Neural cell (in vitro differentiated cells): Measurements from ENCODE around the gene SMG1. TPM values are rescaled to one million over a fixed set of nuclear protein-coding genes. Genes with fewer than 3 reads are reported as not detected.

ENCODE experiments used
- H2AFZ ChIP-seq: fragments of 200-600, 300-800 bp; sonication (generic), shearing (Covaris generic); 2 replicates; pipeline ENCODE4 v1.6.0; 2014; ENCODE audit warnings: low read depth, mild to moderate bottlenecking, antibody characterized with exemption, low read length, moderate library complexity
- H3F3A ChIP-seq: fragments of 200-600 bp; shearing (Covaris generic); 2 replicates; pipeline ENCODE4 v1.6.1; 2016; ENCODE audit warnings: mild to moderate bottlenecking, moderate library complexity, mixed read lengths, antibody characterized with exemption, low read length; ENCODE audit not compliant: insufficient read depth, poor library complexity, severe bottlenecking
- H3K27ac ChIP-seq: fragments of 200-600, 300-800 bp; sonication (generic), shearing (Covaris generic); 2 replicates; pipeline ENCODE4 v1.5.1; 2014; ENCODE audit warnings: mild to moderate bottlenecking, low read length, moderate library complexity
- H3K27me3 ChIP-seq: fragments of 300-800, 200-600 bp; sonication (generic), shearing (Covaris generic); 2 replicates; pipeline ENCODE4 v1.6.0; 2014; ENCODE audit warnings: mild to moderate bottlenecking, low read depth, low read length, moderate library complexity; ENCODE audit not compliant: insufficient read depth
- H3K36me3 ChIP-seq: fragments of 300-800, 200-600 bp; sonication (generic), shearing (Covaris generic); 2 replicates; pipeline ENCODE4 v1.5.1; 2014; ENCODE audit warnings: mild to moderate bottlenecking, antibody characterized with exemption, low read length, moderate library complexity; ENCODE audit not compliant: insufficient read depth
- H3K4me2 ChIP-seq: fragments of 300-800, 200-600 bp; sonication (generic), shearing (Covaris generic); 2 replicates; pipeline ENCODE4 v1.6.0; 2014; ENCODE audit warnings: mild to moderate bottlenecking, low read length
- H3K4me3 ChIP-seq: fragments of 300-800, 200-600 bp; sonication (generic), shearing (Covaris generic); 2 replicates; pipeline ENCODE4 v1.5.1; 2014; ENCODE audit warnings: mild to moderate bottlenecking, low read length, moderate library complexity
- H3K79me2 ChIP-seq: fragments of 200-600 bp; shearing (Covaris generic); replicated peaks from 2 replicates; pipeline ENCODE4 v1.6.0; 2014; ENCODE audit warnings: mild to moderate bottlenecking, low read length, moderate library complexity; ENCODE audit not compliant: insufficient read depth
- H3K9ac ChIP-seq: fragments of 300-800, 200-600 bp; sonication (generic), shearing (Covaris generic); 2 replicates; pipeline ENCODE4 v1.6.1; 2016; ENCODE audit warnings: mild to moderate bottlenecking, low read length, mixed read lengths
- H3K9me2 ChIP-seq: fragments of 200-600 bp; shearing (Covaris generic); 2 replicates; pipeline ENCODE4 v1.6.1; 2016; ENCODE audit warnings: mild to moderate bottlenecking, low read length, mixed read lengths; ENCODE audit not compliant: insufficient read depth
- H3K9me3 ChIP-seq: fragments of 200-600, 300-800 bp; sonication (generic), shearing (Covaris generic); 2 replicates; pipeline ENCODE4 v1.6.1; 2016; ENCODE audit warnings: mild to moderate bottlenecking, mixed run types, low read length, moderate library complexity, mixed read lengths
- H4K20me1 ChIP-seq: fragments of 200-600 bp; shearing (Covaris generic); 2 replicates; pipeline ENCODE4 v1.6.1; 2016; ENCODE audit warnings: mild to moderate bottlenecking, mixed run types; ENCODE audit not compliant: insufficient read depth
- EP300 ChIP-seq: fragments of 450-650 bp; conservative IDR thresholded peaks from 2 replicates; pipeline ENCODE4 v1.6.1; 2014; ENCODE audit warnings: antibody characterized with exemption, mild to moderate bottlenecking, moderate library complexity; ENCODE audit not compliant: poor library complexity, severe bottlenecking
- EZH2 ChIP-seq: fragments of 200-600, 300-800 bp; shearing (Covaris generic), sonication (generic); IDR thresholded peaks from 2 replicates; pipeline ENCODE4 v1.6.1; 2014; ENCODE audit warnings: antibody characterized with exemption, low read length, borderline replicate concordance, mild to moderate bottlenecking; ENCODE audit not compliant: insufficient read depth, poor library complexity, severe bottlenecking
- MXI1 ChIP-seq: fragments of 450-650 bp; conservative IDR thresholded peaks from 2 replicates; pipeline ENCODE4 v1.6.1; 2014; ENCODE audit warnings: antibody characterized with exemption, mild to moderate bottlenecking; ENCODE audit not compliant: poor library complexity, severe bottlenecking
- POLR2AphosphoS5 ChIP-seq: IDR thresholded peaks from 2 replicates; pipeline ENCODE4 v1.6.1; 2012
- RAD21 ChIP-seq: fragments of 450-650 bp; conservative IDR thresholded peaks from 2 replicates; pipeline ENCODE4 v1.6.1; 2014; ENCODE audit warnings: antibody characterized with exemption, mild to moderate bottlenecking, moderate library complexity
- SMC3 ChIP-seq: fragments of 450-650 bp; conservative IDR thresholded peaks from 2 replicates; pipeline ENCODE4 v1.6.1; 2014; ENCODE audit warnings: antibody characterized with exemption, mild to moderate bottlenecking, moderate library complexity; ENCODE audit not compliant: poor library complexity
- TAF1 ChIP-seq: IDR thresholded peaks from 2 replicates; pipeline ENCODE4 v1.6.1; 2012; ENCODE audit warnings: low read depth
- polyA plus RNA-seq: library from polyadenylated mRNA; depleted of rRNA; stranded (reverse); fragments of >200 nt; gene quantifications from 2 replicates; pipeline ENCODE4 v1.2.3, GENCODE V29; 2014
- TF ChIP-seq, protein P1 (sequence below): fragments of 450-650 bp; IDR thresholded peaks from 2 replicates; pipeline ENCODE4 v1.5.1; 2014; ENCODE audit warnings: antibody characterized with exemption, mild to moderate bottlenecking, moderate library complexity; ENCODE audit not compliant: poor library complexity, severe bottlenecking
- TF ChIP-seq, protein P2 (sequence below): IDR thresholded peaks from 2 replicates; pipeline ENCODE4 v1.6.1; 2012; ENCODE audit warnings: borderline replicate concordance

The SMG1 gene
- polyA plus RNA-seq, 1 donor from 2014 or later = 26.3 TPM

DNA sequence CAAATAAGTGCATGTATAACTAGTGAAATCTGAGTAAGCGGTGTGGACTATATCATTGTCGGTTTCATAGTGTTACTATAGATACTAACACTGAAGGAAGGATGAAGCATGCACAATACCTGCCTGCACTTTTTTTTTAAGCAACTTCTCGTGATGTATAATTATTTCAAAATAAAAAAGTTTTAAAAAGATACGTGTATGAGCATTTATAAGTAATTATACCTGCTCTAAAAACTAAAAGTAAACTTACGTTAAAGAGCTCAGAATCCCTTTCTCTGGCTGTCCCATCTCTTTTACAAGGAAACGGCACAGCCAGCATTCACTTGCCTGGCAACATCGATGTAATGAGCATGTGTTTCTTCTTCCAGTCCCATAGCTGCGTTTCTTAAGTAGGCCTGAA lies 93.6 kb downstream of the SMG1 start:
- TF ChIP-seq RAD21 = no peak
- TF ChIP-seq TAF1 = no peak
- TF ChIP-seq EZH2 = no peak
- TF ChIP-seq, protein P1, sequence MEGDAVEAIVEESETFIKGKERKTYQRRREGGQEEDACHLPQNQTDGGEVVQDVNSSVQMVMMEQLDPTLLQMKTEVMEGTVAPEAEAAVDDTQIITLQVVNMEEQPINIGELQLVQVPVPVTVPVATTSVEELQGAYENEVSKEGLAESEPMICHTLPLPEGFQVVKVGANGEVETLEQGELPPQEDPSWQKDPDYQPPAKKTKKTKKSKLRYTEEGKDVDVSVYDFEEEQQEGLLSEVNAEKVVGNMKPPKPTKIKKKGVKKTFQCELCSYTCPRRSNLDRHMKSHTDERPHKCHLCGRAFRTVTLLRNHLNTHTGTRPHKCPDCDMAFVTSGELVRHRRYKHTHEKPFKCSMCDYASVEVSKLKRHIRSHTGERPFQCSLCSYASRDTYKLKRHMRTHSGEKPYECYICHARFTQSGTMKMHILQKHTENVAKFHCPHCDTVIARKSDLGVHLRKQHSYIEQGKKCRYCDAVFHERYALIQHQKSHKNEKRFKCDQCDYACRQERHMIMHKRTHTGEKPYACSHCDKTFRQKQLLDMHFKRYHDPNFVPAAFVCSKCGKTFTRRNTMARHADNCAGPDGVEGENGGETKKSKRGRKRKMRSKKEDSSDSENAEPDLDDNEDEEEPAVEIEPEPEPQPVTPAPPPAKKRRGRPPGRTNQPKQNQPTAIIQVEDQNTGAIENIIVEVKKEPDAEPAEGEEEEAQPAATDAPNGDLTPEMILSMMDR = no peak
- TF ChIP-seq EP300 = no peak
- TF ChIP-seq POLR2AphosphoS5 = no peak
- Histone ChIP-seq H3K9ac (no peak overlapping the region), H2AFZ (no peak overlapping the region), H3K4me3 (no peak overlapping the region), H3K9me3 (no peaks in the 10 kb centered on the region), H3K79me2 (no peaks in the 10 kb centered on the region), H3K9me2 (no peaks in the 10 kb centered on the region), H4K20me1 (no peaks in the 10 kb centered on the region), H3K4me2 (no peak overlapping the region), H3K36me3 (peaks cover 40% of the 10 kb centered on the region), H3F3A (no peaks in the 10 kb centered on the region), H3K27me3 (no peaks in the 10 kb centered on the region), H3K27ac (no peak overlapping the region)

DNA sequence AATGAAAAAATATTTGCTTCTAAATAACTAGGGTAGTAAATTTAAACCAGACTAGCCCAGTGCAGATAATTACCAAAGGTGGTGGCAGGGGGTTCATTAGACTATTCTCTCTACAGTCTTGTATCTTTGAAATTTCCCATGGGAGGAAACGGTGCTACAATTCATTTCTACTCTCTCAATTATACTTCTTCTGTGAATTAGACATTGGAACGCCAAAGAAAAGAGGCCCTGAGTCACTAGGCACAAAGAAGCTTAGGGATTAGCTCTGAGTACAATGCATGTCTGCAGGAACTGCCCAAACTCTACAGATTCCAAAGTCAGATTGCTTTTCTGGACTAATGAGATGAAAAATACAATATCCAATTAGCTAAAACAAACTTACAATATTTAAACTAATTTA lies 94.2 kb downstream of the SMG1 start:
- Histone ChIP-seq H3F3A (no peaks in the 10 kb centered on the region), H3K79me2 (no peaks in the 10 kb centered on the region), H3K4me2 (no peak overlapping the region), H3K4me3 (no peak overlapping the region), H3K27me3 (no peaks in the 10 kb centered on the region), H3K27ac (no peak overlapping the region), H2AFZ (no peak overlapping the region), H4K20me1 (no peaks in the 10 kb centered on the region), H3K9ac (no peak overlapping the region), H3K9me2 (no peaks in the 10 kb centered on the region), H3K9me3 (no peaks in the 10 kb centered on the region), H3K36me3 (peaks cover 37% of the 10 kb centered on the region)
- TF ChIP-seq TAF1 (no peak), EP300 (no peak), EZH2 (no peak), MXI1 (no peak), POLR2AphosphoS5 (no peak), SMC3 (no peak), RAD21 (no peak)
- TF ChIP-seq, protein P1 = no peak
- TF ChIP-seq, protein P2, sequence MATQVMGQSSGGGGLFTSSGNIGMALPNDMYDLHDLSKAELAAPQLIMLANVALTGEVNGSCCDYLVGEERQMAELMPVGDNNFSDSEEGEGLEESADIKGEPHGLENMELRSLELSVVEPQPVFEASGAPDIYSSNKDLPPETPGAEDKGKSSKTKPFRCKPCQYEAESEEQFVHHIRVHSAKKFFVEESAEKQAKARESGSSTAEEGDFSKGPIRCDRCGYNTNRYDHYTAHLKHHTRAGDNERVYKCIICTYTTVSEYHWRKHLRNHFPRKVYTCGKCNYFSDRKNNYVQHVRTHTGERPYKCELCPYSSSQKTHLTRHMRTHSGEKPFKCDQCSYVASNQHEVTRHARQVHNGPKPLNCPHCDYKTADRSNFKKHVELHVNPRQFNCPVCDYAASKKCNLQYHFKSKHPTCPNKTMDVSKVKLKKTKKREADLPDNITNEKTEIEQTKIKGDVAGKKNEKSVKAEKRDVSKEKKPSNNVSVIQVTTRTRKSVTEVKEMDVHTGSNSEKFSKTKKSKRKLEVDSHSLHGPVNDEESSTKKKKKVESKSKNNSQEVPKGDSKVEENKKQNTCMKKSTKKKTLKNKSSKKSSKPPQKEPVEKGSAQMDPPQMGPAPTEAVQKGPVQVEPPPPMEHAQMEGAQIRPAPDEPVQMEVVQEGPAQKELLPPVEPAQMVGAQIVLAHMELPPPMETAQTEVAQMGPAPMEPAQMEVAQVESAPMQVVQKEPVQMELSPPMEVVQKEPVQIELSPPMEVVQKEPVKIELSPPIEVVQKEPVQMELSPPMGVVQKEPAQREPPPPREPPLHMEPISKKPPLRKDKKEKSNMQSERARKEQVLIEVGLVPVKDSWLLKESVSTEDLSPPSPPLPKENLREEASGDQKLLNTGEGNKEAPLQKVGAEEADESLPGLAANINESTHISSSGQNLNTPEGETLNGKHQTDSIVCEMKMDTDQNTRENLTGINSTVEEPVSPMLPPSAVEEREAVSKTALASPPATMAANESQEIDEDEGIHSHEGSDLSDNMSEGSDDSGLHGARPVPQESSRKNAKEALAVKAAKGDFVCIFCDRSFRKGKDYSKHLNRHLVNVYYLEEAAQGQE = no peak
